Activated CD4-positive, alpha-beta T cell treated with anti-CD3 and anti-CD28 coated beads for 36 hours (primary cell): Measurements from ENCODE around the gene ARPC1B. TPM values are rescaled to one million over a fixed set of nuclear protein-coding genes. Genes with fewer than 3 reads are reported as not detected.
"Not testable (repeated sequence)": the region's sequence is repeated elsewhere in the genome, so short reads cannot be mapped to it uniquely, and the experiment has no call there.

Source experiments
- ATAC-seq: fragments of 200-7000 bp; cut with Tn5 transposase; one replicate; pipeline ENCODE4 v1.10.0; 2021; ENCODE audit warnings: mild to moderate bottlenecking, moderate library complexity
- CTCF ChIA-PET: fragments of 350-600 bp; sonication (Branson Sonifier 250); formaldehyde crosslinking; loops from one replicate; lab custom pipeline; 2021; ENCODE audit warnings: antibody characterized with exemption; lab: Charles Lee
- POLR2A ChIA-PET: fragments of 350-600 bp; sonication (Branson Sonifier 250); formaldehyde crosslinking; loops from one replicate; lab custom pipeline; 2021; ENCODE audit warnings: antibody characterized with exemption, inconsistent platforms; lab: Charles Lee
- DNase-seq: peaks from one replicate; pipeline ENCODE4 v3.0.0-alpha.2; 2020
- H3K27ac Mint-ChIP-seq: one replicate; pipeline ENCODE4 v1.8.0; 2021; ENCODE audit warnings: mixed read lengths
- H3K27me3 Mint-ChIP-seq: one replicate; pipeline ENCODE4 v1.8.0; 2021; ENCODE audit warnings: mixed read lengths
- H3K36me3 Mint-ChIP-seq: one replicate; pipeline ENCODE4 v1.8.0; 2021; ENCODE audit warnings: low read depth, mixed read lengths
- H3K4me1 Mint-ChIP-seq: one replicate; pipeline ENCODE4 v1.8.0; 2021; ENCODE audit warnings: mixed read lengths
- H3K4me3 Mint-ChIP-seq: one replicate; pipeline ENCODE4 v1.8.0; 2021; ENCODE audit warnings: mild to moderate bottlenecking, moderate library complexity, mixed read lengths
- H3K9me3 Mint-ChIP-seq: one replicate; pipeline ENCODE4 v1.8.0; 2021; ENCODE audit warnings: low read depth, mixed read lengths
- intact Hi-C, 2 experiments: fragments of 100-400 bp; cut with DNase I in 1 of 2; cut with micrococcal nuclease in 1 of 2; formaldehyde crosslinking; loops; one replicate each; pipeline versions ENCODE4 v1.14.2 to v1.15.1; 2022 to 2024; cut with DNase I, micrococcal nuclease
- total RNA-seq, 2 experiments: library from RNA; stranded (reverse); gene quantifications; one replicate each; pipeline ENCODE4 v1.2.3, GENCODE V29; 2021

Gene ARPC1B
- 100 to 1,000 TPM; 318 to 326 TPM for total RNA-seq

GRCh38 chr7:99374111-99375064 is at the start of gene ARPC1B:
Gene ARPC1B, plus strand, starts transcription at chr7:99374730. Its CDS starts 10,985 bp downstream, at chr7:99385715.
- H3K27ac Mint-ChIP-seq, result peak within 1 kb of the TSS; percentile 67
- peak within 1 kb of the TSS; percentile 72 for H3K4me3 Mint-ChIP-seq
- POLR2A ChIA-PET, result interaction anchor here (0.6 to 1.0 kb wide), 6 partner anchors 16 to 36 kb away, joined by 3 to 8 read pairs (median 4); partner anchors contain the start of genes BUD31 and PDAP1
- DNase-seq (peak; percentile 94), ATAC-seq (peak; percentile 61)
- intact Hi-C loops, result loop anchor here (1.0 to 5.0 kb wide), 9 partner anchors 19 to 495 kb away; partner anchors contain the start of genes BUD31 (in 2 of the 2), PDAP1 (in 2 of the 2), ARPC1A (in 1 of the 2) and ATP5MF (in 1 of the 2)
- peaks cover 28% of the 10 kb centered on the region for H3K36me3 Mint-ChIP-seq
- H3K27me3 Mint-ChIP-seq, result no peaks in the 10 kb centered on the region
- H3K4me1 Mint-ChIP-seq, result peaks cover 28% of the 10 kb centered on the region
- H3K9me3 Mint-ChIP-seq, result no peaks in the 10 kb centered on the region
- CTCF ChIA-PET, result interaction anchor here (0.6 kb wide), 1 partner anchor 271 kb away, joined by 3 read pairs; no protein-coding TSS in a partner anchor

- Mint-ChIP-seq H3K9me3 (no peaks in the 10 kb centered on the region), H3K4me1 (peaks cover 33% of the 10 kb centered on the region), H3K27me3 (no peaks in the 10 kb centered on the region), H3K4me3 (peak overlapping the region; percentile 85), H3K36me3 (peaks cover 12% of the 10 kb centered on the region), H3K27ac (peak overlapping the region; percentile 75)
- ATAC-seq, result no peak
- ChIA-PET POLR2A (no interaction called here), CTCF (interaction anchor here (1.1 to 1.4 kb wide), 2 partner anchors 11 to 244 kb away, joined by 3 to 4 read pairs; no protein-coding TSS in a partner anchor)
- intact Hi-C loops, result loop anchor here (1.0 to 5.0 kb wide), 6 partner anchors 49 to 448 kb away; partner anchors contain the start of genes SMURF1 (in 2 of the 2), ARPC1B (in 1 of the 2), TRRAP (in 1 of the 2) and ZNF655 (in 1 of the 2)
- peak; percentile 13 for DNase-seq
These were observed 49.5 kb upstream of the ARPC1B start for GRCh38 chr7:99325001-99325493.

- Mint-ChIP-seq H3K27ac (peak within 1 kb of the TSS; percentile 75), H3K27me3 (no peaks in the 10 kb centered on the region), H3K36me3 (peaks cover 13% of the 10 kb centered on the region), H3K4me3 (peak within 1 kb of the TSS; percentile 85), H3K4me1 (peaks cover 40% of the 10 kb centered on the region), H3K9me3 (no peaks in the 10 kb centered on the region)
- ChIA-PET POLR2A (interaction anchor here (0.6 kb wide), 1 partner anchor 103 kb away, joined by 8 read pairs; no protein-coding TSS in a partner anchor), CTCF (interaction anchor here (0.9 to 2.0 kb wide), 5 partner anchors 15 to 447 kb away, joined by 3 to 4 read pairs (median 4); no protein-coding TSS in a partner anchor)
- ATAC-seq (peak; percentile 86), DNase-seq (peak; percentile 95)
- intact Hi-C loops, result loop anchor here (1.0 to 5.0 kb wide), 7 partner anchors 49 to 448 kb away; partner anchors contain the start of genes SMURF1 (in 2 of the 2), ARPC1B (in 1 of the 2), BUD31 (in 1 of the 2) and PDAP1 (in 1 of the 2)
These were observed 48.7 kb upstream of the ARPC1B start, which contains the start of gene ARPC1A for GRCh38 chr7:99325592-99326407. Gene ARPC1A, plus strand, starts transcription at chr7:99325898. Its CDS starts 7,456 bp downstream, at chr7:99333354.

- DNase-seq (no peak), ATAC-seq (no peak)
- H3K9me3 Mint-ChIP-seq, result no peaks in the 10 kb centered on the region
- ChIA-PET CTCF (interaction anchor here (0.9 to 2.0 kb wide), 6 partner anchors 11 to 448 kb away, joined by 3 to 4 read pairs (median 4); no protein-coding TSS in a partner anchor), POLR2A (interaction anchor here (0.6 kb wide), 1 partner anchor 102 kb away, joined by 8 read pairs; no protein-coding TSS in a partner anchor)
- H3K27ac Mint-ChIP-seq, result peak overlapping the region; percentile 75
- H3K4me1 Mint-ChIP-seq, result peaks cover 46% of the 10 kb centered on the region
- H3K36me3 Mint-ChIP-seq, result peaks cover 17% of the 10 kb centered on the region
- H3K4me3 Mint-ChIP-seq, result peak overlapping the region; percentile 85
- H3K27me3 Mint-ChIP-seq, result no peaks in the 10 kb centered on the region
- intact Hi-C loops, result loop anchor here (2.0 to 5.0 kb wide), 4 partner anchors 82 to 449 kb away; partner anchors contain the start of genes BUD31 (in 1 of the 2), PDAP1 (in 1 of the 2), SMURF1 (in 1 of the 2) and TRRAP (in 1 of the 2)
These were observed 48.1 kb upstream of the ARPC1B start for GRCh38 chr7:99326408-99326782.

- CTCF ChIA-PET, result interaction anchor here (1.6 to 2.2 kb wide), 2 partner anchors 8 to 35 kb away, joined by 6 to 7 read pairs; no protein-coding TSS in a partner anchor
- H3K27ac Mint-ChIP-seq, result peak overlapping the region; percentile 92
- H3K27me3 Mint-ChIP-seq, intact Hi-C loops, H3K9me3 Mint-ChIP-seq, POLR2A ChIA-PET: not testable (repeated sequence)
- ATAC-seq (peak; percentile 79), DNase-seq (peak; percentile 47)
- H3K4me3 Mint-ChIP-seq, result peak overlapping the region; percentile 32
- H3K36me3 Mint-ChIP-seq, result peaks cover 40% of the 10 kb centered on the region
- H3K4me1 Mint-ChIP-seq, result peaks cover 50% of the 10 kb centered on the region
These were observed 44.1 kb upstream of the ARPC1B start for GRCh38 chr7:99330314-99330961.

GRCh38 chr7:99331002-99331401 is 43.5 kb upstream of the ARPC1B start:
- peaks cover 50% of the 10 kb centered on the region for H3K4me1 Mint-ChIP-seq
- intact Hi-C loops, result no loop called here
- DNase-seq (peak; percentile 55), ATAC-seq (peak; percentile 64)
- peak overlapping the region; percentile 92 for H3K27ac Mint-ChIP-seq
- ChIA-PET CTCF (interaction anchor here (0.6 kb wide), 1 partner anchor 273 kb away, joined by 3 read pairs; no protein-coding TSS in a partner anchor), POLR2A (no interaction called here)
- no peaks in the 10 kb centered on the region for H3K27me3 Mint-ChIP-seq
- H3K4me3 Mint-ChIP-seq, result peak overlapping the region; percentile 33
- H3K36me3 Mint-ChIP-seq, result peaks cover 41% of the 10 kb centered on the region
- H3K9me3 Mint-ChIP-seq, result no peaks in the 10 kb centered on the region

- H3K36me3 Mint-ChIP-seq, result peaks cover 49% of the 10 kb centered on the region
- peaks cover 11% of the 10 kb centered on the region for H3K4me1 Mint-ChIP-seq
- no peaks in the 10 kb centered on the region for H3K27me3 Mint-ChIP-seq
- no peak for DNase-seq
- intact Hi-C loops, result no loop called here
- ATAC-seq, result no peak
- H3K27ac Mint-ChIP-seq, result no peak overlapping the region
- H3K4me3 Mint-ChIP-seq, result no peak overlapping the region
- H3K9me3 Mint-ChIP-seq, result no peaks in the 10 kb centered on the region
- ChIA-PET POLR2A (no interaction called here), CTCF (no interaction called here)
These were observed 34.9 kb upstream of the ARPC1B start for GRCh38 chr7:99339595-99339994.

- H3K27ac Mint-ChIP-seq, result no peak overlapping the region
- H3K4me1 Mint-ChIP-seq, result peaks cover 11% of the 10 kb centered on the region
- H3K4me3 Mint-ChIP-seq, result no peak overlapping the region
- ChIA-PET POLR2A (no interaction called here), CTCF (interaction anchor here (0.6 to 1.5 kb wide), 2 partner anchors 12 to 289 kb away, joined by 3 read pairs; no protein-coding TSS in a partner anchor)
- ATAC-seq (no peak), DNase-seq (no peak)
- no peaks in the 10 kb centered on the region for H3K9me3 Mint-ChIP-seq
- intact Hi-C loops, result no loop called here
- peaks cover 49% of the 10 kb centered on the region for H3K36me3 Mint-ChIP-seq
- no peaks in the 10 kb centered on the region for H3K27me3 Mint-ChIP-seq
These were observed 33.9 kb upstream of the ARPC1B start for GRCh38 chr7:99340659-99341058.

- ChIA-PET POLR2A (interaction anchor here (0.7 kb wide), 1 partner anchor 17 kb away, joined by 5 read pairs; no protein-coding TSS in a partner anchor), CTCF (interaction anchor here (1.1 kb wide), 1 partner anchor 8 kb away, joined by 3 read pairs; no protein-coding TSS in a partner anchor)
- Mint-ChIP-seq H3K36me3 (peaks cover 47% of the 10 kb centered on the region), H3K27ac (peak overlapping the region; percentile 42), H3K9me3 (no peaks in the 10 kb centered on the region), H3K4me1 (peaks cover 11% of the 10 kb centered on the region), H3K4me3 (no peak overlapping the region), H3K27me3 (no peaks in the 10 kb centered on the region)
- peak; percentile 33 for ATAC-seq
- DNase-seq, result no peak
- intact Hi-C loops, result no loop called here
These were observed 30.4 kb upstream of the ARPC1B start for GRCh38 chr7:99344061-99344647.
